AG09319 (cell line): ENCODE measurements around the gene FOLR1.
"Not testable (repeated sequence)": the region's sequence is repeated elsewhere in the genome, so short reads cannot be mapped to it uniquely, and the experiment has no call there.

Experiments used
- DNase-seq: peaks from one replicate; pipeline ENCODE4 v3.0.0-alpha.2; 2010; ENCODE audit warnings: low read depth; ENCODE audit errors: extremely low read depth
- TF ChIP-seq, protein P1 (sequence below): IDR thresholded peaks from 2 replicates; pipeline ENCODE4 v1.5.1; 2011; ENCODE audit warnings: low read depth, mild to moderate bottlenecking, inconsistent platforms, low read length, moderate library complexity

The FOLR1 gene

DNA sequence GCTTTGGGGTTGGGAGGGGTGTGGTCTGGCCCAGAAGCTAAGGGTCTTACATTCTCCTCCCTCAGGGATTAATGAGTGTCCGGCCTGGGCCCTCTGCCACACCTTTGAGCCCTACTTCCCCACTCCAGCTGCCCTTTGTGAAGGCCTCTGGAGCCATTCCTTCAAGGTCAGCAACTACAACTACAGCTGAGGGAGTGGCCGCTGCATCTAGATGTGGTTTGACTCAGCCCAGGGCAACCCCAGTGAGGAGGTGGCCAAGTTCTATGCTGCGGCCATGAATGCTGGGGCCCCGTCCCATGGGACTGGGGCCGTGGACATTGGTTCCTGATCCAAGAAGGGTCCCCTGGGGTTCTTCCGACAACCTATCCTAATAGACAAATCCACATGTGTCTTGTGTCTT, 14.3 kb upstream of the FOLR1 start:
- TF ChIP-seq, protein P1, sequence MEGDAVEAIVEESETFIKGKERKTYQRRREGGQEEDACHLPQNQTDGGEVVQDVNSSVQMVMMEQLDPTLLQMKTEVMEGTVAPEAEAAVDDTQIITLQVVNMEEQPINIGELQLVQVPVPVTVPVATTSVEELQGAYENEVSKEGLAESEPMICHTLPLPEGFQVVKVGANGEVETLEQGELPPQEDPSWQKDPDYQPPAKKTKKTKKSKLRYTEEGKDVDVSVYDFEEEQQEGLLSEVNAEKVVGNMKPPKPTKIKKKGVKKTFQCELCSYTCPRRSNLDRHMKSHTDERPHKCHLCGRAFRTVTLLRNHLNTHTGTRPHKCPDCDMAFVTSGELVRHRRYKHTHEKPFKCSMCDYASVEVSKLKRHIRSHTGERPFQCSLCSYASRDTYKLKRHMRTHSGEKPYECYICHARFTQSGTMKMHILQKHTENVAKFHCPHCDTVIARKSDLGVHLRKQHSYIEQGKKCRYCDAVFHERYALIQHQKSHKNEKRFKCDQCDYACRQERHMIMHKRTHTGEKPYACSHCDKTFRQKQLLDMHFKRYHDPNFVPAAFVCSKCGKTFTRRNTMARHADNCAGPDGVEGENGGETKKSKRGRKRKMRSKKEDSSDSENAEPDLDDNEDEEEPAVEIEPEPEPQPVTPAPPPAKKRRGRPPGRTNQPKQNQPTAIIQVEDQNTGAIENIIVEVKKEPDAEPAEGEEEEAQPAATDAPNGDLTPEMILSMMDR, result no peak
- no peak for DNase-seq

GRCh38 chr11:72179049-72179803, 12.7 kb upstream of the FOLR1 start:
- no peak for DNase-seq
- TF ChIP-seq, protein P1, result no peak

GRCh38 chr11:72179804-72180396, 12.0 kb upstream of the FOLR1 start:
- DNase-seq, result no peak
- TF ChIP-seq, protein P1, result no peak

- not testable (repeated sequence) for DNase-seq
These were observed 10.9 kb upstream of the FOLR1 start for GRCh38 chr11:72180892-72181552.

- DNase-seq, result not testable (repeated sequence)
These were observed 10.4 kb upstream of the FOLR1 start for GRCh38 chr11:72181553-72181958.

- TF ChIP-seq, protein P1, result no peak
- DNase-seq, result no peak
These were observed 3.7 kb upstream of the FOLR1 start for GRCh38 chr11:72188267-72188666.

GRCh38 chr11:72189455-72190250, 2.3 kb upstream of the FOLR1 start:
- DNase-seq, result no peak

More at GRCh38 chr11:72189455-72190250, 2.3 kb upstream of the FOLR1 start:
- TF ChIP-seq, protein P1, result no peak
